Panc1 (cell line): ENCODE results near the gene MED25. TPM values are rescaled to one million over a fixed set of nuclear protein-coding genes. Genes with fewer than 3 reads are reported as not detected.

Experiments
- ATAC-seq: fragments of 200-7000 bp; cut with Tn5 transposase; 2 replicates; pipeline ENCODE4 v1.9.1; 2020; ENCODE audit warnings: mild to moderate bottlenecking, moderate library complexity
- BruUV-seq: library from RNA; stranded (reverse); fragments of 400-500 nt; replicated peaks from 2 replicates; lab custom pipeline; 2021; lab: Mats Ljungman, UMichigan
- CTCF ChIA-PET: fragments of 300-600 bp; sonication (Branson Sonifier 250); formaldehyde crosslinking; loops from one replicate; lab custom pipeline; 2022; ENCODE audit warnings: antibody characterized with exemption; lab: Charles Lee
- POLR2A ChIA-PET: fragments of 300-600 bp; sonication (Branson Sonifier 250); formaldehyde crosslinking; loops from one replicate; lab custom pipeline; 2022; ENCODE audit warnings: antibody characterized with exemption; lab: Charles Lee
- DNase-seq: peaks from one replicate; pipeline ENCODE4 v3.0.0-alpha.2; 2010; ENCODE audit warnings: low read depth, low spot score
- H3K27ac ChIP-seq: 2 replicates; pipeline ENCODE4 v1.5.1; 2011; ENCODE audit warnings: mild to moderate bottlenecking, low read length, inconsistent platforms
- H3K27me3 ChIP-seq: fragments of 200-500 bp; sonication (Bioruptor generic); 2 replicates; pipeline ENCODE4 v1.6.0; 2014; ENCODE audit warnings: low read length, inconsistent platforms; ENCODE audit not compliant: control insufficient read depth, insufficient read depth
- H3K36me3 ChIP-seq: fragments of 200-500 bp; sonication (Bioruptor generic); 2 replicates; pipeline ENCODE4 v1.5.1; 2014; ENCODE audit warnings: inconsistent platforms, mild to moderate bottlenecking, low read length, moderate library complexity; ENCODE audit not compliant: control insufficient read depth, insufficient read depth
- H3K4me1 ChIP-seq: 2 replicates; pipeline ENCODE4 v1.5.1; 2011; ENCODE audit warnings: inconsistent platforms, mild to moderate bottlenecking, low read length, moderate library complexity; ENCODE audit not compliant: control insufficient read depth, insufficient read depth
- H3K4me3 ChIP-seq, 2 experiments: 2 replicates each; pipeline ENCODE4 v1.5.1; 2011 to 2012; ENCODE audit warnings: low read depth in 2 of 2, low read length in 2 of 2, mild to moderate bottlenecking in 2 of 2, inconsistent platforms in 1 of 2, moderate library complexity in 1 of 2
- H3K9me3 ChIP-seq: fragments of 200-500 bp; sonication (Bioruptor generic); 2 replicates; pipeline ENCODE4 v1.5.1; 2014; ENCODE audit warnings: low read depth, mild to moderate bottlenecking, inconsistent platforms, low read length, moderate library complexity; ENCODE audit not compliant: control insufficient read depth, insufficient read depth
- POLR2AphosphoS5 ChIP-seq: IDR thresholded peaks from 2 replicates; pipeline ENCODE4 v1.6.1; 2012; ENCODE audit warnings: mild to moderate bottlenecking, low read depth, low read length, moderate library complexity
- SIN3A ChIP-seq: IDR thresholded peaks from 2 replicates; pipeline ENCODE4 v1.6.1; 2012; ENCODE audit warnings: low read depth, mild to moderate bottlenecking, low read length, moderate library complexity, borderline replicate concordance; ENCODE audit not compliant: insufficient read depth
- TCF7L2 ChIP-seq: IDR thresholded peaks from 2 replicates; pipeline ENCODE4 v1.6.1; 2011; ENCODE audit warnings: mild to moderate bottlenecking, low read depth, low read length, inconsistent platforms
- in situ Hi-C: cut with HindIII; loops from 2 replicates; pipeline ENCODE4 v1.10.0; 2016; ENCODE audit warnings: low sequenced_read_pairs, low pct_unique_long_range_greater_than_20kb
- intact Hi-C: fragments of 100-400 bp; cut with micrococcal nuclease; formaldehyde crosslinking; loops from one replicate; pipeline ENCODE4 v1.10.0; 2022; ENCODE audit not compliant: unreplicated experiment
- total RNA-seq: library from RNA; stranded (reverse); gene quantifications from one replicate; pipeline ENCODE4 v1.2.1, GENCODE V29; 2021; ENCODE audit not compliant: unreplicated experiment
- TF ChIP-seq, protein P1 (sequence below), 2 experiments: IDR thresholded peaks; 2 replicates each; pipeline ENCODE4 v1.6.1; 2011 to 2012; ENCODE audit warnings: low read depth in 2 of 2, control low read depth in 1 of 2, low read length in 1 of 2, mild to moderate bottlenecking in 1 of 2, moderate library complexity in 1 of 2; ENCODE audit not compliant: insufficient read depth in 1 of 2
- TF ChIP-seq, protein P2 (sequence below): fragments of 450-650 bp; IDR thresholded peaks from 2 replicates; pipeline ENCODE4 v1.5.1; 2017; ENCODE audit warnings: mild to moderate bottlenecking

Gene MED25
- total RNA-seq, 1 experiment from 2014 or later, result 52.4 TPM

DNA sequence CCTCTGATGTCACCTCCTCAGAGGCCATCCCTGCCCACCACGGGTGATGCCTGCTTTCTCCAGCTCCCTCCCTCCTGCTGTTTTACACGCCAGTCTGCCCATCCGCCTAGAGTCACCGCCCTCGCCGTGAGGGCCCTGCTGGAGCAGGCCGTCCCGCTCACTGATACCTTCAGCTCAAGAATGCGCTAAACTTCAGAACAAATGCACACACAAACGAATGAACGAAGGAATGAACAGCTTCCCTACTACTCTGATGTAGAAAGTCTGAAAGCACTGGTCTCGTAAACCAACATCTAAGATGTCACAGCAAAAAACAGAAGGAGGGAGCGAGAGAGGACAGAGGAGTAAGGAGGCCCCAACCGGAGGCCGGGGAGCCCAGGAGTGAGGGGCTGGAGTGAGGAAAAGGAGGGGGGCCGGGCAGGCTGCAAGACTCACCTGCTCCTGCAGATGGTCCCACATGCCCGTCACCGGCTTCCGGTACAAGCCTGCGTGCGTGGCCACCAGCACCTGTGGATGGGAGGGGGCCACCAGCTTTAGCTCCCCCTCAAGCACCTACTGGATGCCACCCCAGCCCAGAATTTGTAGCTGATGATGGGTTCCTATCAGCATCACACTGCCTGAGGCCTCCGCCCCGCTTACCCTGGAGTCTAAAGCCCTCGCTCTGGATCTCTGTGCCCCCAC lies 45.3 kb downstream of the MED25 start:
- in situ Hi-C loops, result no loop called here
- intact Hi-C loops, result no loop called here

DNA sequence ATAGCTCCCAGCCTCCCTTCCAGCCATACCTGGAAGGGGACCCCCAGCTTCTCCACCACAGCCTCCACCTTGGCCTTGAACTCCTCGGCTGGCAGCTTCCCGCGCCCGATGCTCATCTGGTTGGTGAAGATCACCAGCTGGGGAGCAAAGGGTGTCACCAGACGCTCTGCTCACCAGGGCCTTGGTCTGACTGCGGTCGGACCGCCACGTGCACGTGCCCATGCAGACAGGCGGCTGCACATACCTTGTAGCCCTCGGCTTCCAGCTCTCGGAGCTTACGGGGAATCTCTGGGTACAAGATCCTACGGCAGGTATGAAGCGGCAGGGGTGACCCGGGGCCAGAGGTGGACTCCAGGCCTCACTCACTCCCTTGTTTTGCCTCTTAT lies 45.8 kb downstream of the MED25 start:
- ATAC-seq, result no peak
- intact Hi-C loops, result no loop called here
- Histone ChIP-seq H3K36me3 (no peaks in the 10 kb centered on the region), H3K4me1 (peaks cover 32% of the 10 kb centered on the region), H3K9me3 (no peaks in the 10 kb centered on the region), H3K27ac (no peak overlapping the region), H3K27me3 (no peaks in the 10 kb centered on the region), H3K4me3 (no peak overlapping the region)
- POLR2A ChIA-PET, result no interaction called here
- TF ChIP-seq, protein P1, sequence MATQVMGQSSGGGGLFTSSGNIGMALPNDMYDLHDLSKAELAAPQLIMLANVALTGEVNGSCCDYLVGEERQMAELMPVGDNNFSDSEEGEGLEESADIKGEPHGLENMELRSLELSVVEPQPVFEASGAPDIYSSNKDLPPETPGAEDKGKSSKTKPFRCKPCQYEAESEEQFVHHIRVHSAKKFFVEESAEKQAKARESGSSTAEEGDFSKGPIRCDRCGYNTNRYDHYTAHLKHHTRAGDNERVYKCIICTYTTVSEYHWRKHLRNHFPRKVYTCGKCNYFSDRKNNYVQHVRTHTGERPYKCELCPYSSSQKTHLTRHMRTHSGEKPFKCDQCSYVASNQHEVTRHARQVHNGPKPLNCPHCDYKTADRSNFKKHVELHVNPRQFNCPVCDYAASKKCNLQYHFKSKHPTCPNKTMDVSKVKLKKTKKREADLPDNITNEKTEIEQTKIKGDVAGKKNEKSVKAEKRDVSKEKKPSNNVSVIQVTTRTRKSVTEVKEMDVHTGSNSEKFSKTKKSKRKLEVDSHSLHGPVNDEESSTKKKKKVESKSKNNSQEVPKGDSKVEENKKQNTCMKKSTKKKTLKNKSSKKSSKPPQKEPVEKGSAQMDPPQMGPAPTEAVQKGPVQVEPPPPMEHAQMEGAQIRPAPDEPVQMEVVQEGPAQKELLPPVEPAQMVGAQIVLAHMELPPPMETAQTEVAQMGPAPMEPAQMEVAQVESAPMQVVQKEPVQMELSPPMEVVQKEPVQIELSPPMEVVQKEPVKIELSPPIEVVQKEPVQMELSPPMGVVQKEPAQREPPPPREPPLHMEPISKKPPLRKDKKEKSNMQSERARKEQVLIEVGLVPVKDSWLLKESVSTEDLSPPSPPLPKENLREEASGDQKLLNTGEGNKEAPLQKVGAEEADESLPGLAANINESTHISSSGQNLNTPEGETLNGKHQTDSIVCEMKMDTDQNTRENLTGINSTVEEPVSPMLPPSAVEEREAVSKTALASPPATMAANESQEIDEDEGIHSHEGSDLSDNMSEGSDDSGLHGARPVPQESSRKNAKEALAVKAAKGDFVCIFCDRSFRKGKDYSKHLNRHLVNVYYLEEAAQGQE (IDR thresholded peaks at IDR 0.05; ENCODE audit: insufficient read depth in 1 of 2, low read depth in 2 of 2, low read length in 1 of 2), result no peak
- no TSS peak for BruUV-seq
- DNase-seq, result no peak
- in situ Hi-C loops, result no loop called here
- CTCF ChIA-PET, result no interaction called here

More for the DNA sequence above, 45.3 kb downstream of the MED25 start:
- DNase-seq, result no peak
- TF ChIP-seq, protein P2, sequence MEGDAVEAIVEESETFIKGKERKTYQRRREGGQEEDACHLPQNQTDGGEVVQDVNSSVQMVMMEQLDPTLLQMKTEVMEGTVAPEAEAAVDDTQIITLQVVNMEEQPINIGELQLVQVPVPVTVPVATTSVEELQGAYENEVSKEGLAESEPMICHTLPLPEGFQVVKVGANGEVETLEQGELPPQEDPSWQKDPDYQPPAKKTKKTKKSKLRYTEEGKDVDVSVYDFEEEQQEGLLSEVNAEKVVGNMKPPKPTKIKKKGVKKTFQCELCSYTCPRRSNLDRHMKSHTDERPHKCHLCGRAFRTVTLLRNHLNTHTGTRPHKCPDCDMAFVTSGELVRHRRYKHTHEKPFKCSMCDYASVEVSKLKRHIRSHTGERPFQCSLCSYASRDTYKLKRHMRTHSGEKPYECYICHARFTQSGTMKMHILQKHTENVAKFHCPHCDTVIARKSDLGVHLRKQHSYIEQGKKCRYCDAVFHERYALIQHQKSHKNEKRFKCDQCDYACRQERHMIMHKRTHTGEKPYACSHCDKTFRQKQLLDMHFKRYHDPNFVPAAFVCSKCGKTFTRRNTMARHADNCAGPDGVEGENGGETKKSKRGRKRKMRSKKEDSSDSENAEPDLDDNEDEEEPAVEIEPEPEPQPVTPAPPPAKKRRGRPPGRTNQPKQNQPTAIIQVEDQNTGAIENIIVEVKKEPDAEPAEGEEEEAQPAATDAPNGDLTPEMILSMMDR, result no peak
- TF ChIP-seq TCF7L2 (no peak), POLR2AphosphoS5 (no peak), SIN3A (no peak)
- TF ChIP-seq, protein P1 (IDR thresholded peaks at IDR 0.05; ENCODE audit: insufficient read depth in 1 of 2, low read depth in 2 of 2, low read length in 1 of 2), result no peak
- no peak for ATAC-seq
- peaks cover 36% of the 10 kb centered on the region for H3K4me1 ChIP-seq
- CTCF ChIA-PET, result no interaction called here
- no peak overlapping the region for H3K4me3 ChIP-seq
- H3K27ac ChIP-seq, result peak overlapping the region; percentile 39; the same call in 1 of the 2 replicates
- BruUV-seq, result no TSS peak
- POLR2A ChIA-PET, result no interaction called here
- H3K27me3 ChIP-seq, result no peaks in the 10 kb centered on the region
- H3K36me3 ChIP-seq, result no peaks in the 10 kb centered on the region
- no peaks in the 10 kb centered on the region for H3K9me3 ChIP-seq
